ENCODE results near the gene KICS2. TPM values are rescaled to one million over a fixed set of nuclear protein-coding genes. Genes with fewer than 3 reads are reported as not detected.

Gene KICS2

Small RNA genes within 50 kb of the gene (small RNA-seq; reads per million reads assigned to genes)
- gene RNU5A-7P (ENCODE audit: insufficient read depth) (not detected), gene RNU6-1009P (ENCODE audit: insufficient read depth) (not detected)
